Measurements from ENCODE around the gene XBP1. TPM values are rescaled to one million over a fixed set of nuclear protein-coding genes. Genes with fewer than 3 reads are reported as not detected.

XBP1 gene
- total and polyA plus RNA-seq, 2 of the 13 experiments (the other 11 are each of a cell fraction or from before 2014, with no cell fraction given), result 416 to 427 TPM

DNA sequence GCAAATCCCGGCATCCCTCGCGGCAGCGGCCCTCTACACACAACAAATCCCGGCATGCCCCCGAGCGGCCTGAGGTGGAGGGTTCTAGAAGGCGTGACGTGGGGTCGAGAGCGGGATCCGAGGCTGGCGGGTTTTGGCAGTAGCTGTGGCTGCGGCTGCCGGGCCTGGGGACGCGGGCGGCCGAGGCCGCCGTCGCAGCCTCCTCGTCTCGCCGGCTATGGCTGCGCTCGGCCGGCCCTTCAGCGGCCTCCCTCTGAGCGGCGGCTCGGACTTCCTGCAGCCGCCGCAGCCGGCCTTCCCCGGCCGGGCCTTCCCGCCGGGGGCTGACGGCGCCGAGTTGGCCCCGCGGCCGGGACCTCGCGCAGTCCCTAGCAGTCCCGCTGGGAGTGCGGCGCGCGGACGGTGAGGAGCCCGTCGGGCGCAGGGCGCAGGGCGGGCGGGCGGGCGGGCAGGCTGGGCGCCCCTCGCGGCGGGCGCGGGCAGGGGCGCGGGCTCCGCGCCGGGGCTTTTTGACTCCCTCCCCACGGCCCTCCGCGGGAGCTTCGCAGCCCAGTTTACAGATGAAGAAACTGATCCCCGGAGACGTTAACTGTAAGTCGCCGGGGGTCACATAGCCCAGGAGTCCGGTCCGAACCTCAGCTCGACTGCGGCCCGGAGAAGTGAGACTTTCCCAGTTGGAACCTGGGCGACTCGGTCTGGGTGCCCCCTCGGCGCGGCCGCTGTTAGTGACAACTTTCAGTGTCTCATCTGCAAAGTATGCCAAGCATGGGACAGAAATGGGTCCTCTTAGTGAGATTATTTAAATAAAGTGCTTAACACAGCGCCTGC lies 27.5 kb downstream of the XBP1 start, which contains the start of gene CCDC117 (continued):
- TF ChIP-seq, protein P1, sequence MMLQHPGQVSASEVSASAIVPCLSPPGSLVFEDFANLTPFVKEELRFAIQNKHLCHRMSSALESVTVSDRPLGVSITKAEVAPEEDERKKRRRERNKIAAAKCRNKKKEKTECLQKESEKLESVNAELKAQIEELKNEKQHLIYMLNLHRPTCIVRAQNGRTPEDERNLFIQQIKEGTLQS (CRISPR knock-in tag; IDR thresholded peaks at IDR 0.05), result no peak; the same call in 1 of the 2 replicates
- TF ChIP-seq, protein P2, sequence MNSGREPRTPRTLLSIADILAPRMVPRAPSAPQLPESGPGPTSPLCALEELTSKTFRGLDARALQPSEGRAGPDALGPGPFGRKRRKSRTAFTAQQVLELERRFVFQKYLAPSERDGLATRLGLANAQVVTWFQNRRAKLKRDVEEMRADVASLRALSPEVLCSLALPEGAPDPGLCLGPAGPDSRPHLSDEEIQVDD (CRISPR knock-in tag; IDR thresholded peaks at IDR 0.05; ENCODE audit: borderline replicate concordance), result no peak
- TF ChIP-seq HDAC2 (CRISPR knock-in tag; IDR thresholded peaks at IDR 0.05) (peak; percentile 77), CHCHD3 (CRISPR knock-in tag; IDR thresholded peaks at IDR 0.05) (no peak), ZNF441 (CRISPR knock-in tag; IDR thresholded peaks at IDR 0.05; ENCODE audit: borderline replicate concordance) (peak; percentile 49; the same call in 1 of the 2 replicates), ZNF138 (CRISPR knock-in tag; IDR thresholded peaks at IDR 0.05; ENCODE audit: low read depth) (peak; percentile 82; the same call in 1 of the 2 replicates), TBX2 (CRISPR knock-in tag; IDR thresholded peaks at IDR 0.05; ENCODE audit: borderline replicate concordance) (peak; percentile 42; the same call in 1 of the 2 replicates), ZNF556 (CRISPR knock-in tag; IDR thresholded peaks at IDR 0.05; ENCODE audit: borderline replicate concordance) (0 out of 2 replicates have a peak, but pooled peaks have one; percentile 55), ONECUT2 (CRISPR knock-in tag; IDR thresholded peaks at IDR 0.05) (no peak), NFE2L2 (IDR thresholded peaks at IDR 0.05; ENCODE audit: low read length) (no peak), SRSF1 (optimal IDR thresholded peaks at IDR 0.05; ENCODE audit: low read depth, low read length) (no peak), MIER3 (CRISPR knock-in tag; IDR thresholded peaks at IDR 0.05; ENCODE audit: borderline replicate concordance) (peak; percentile 82; the same call in 1 of the 2 replicates), ZNF136 (CRISPR knock-in tag; IDR thresholded peaks at IDR 0.05; ENCODE audit: low read depth) (no peak), NFKB2 (CRISPR knock-in tag; IDR thresholded peaks at IDR 0.05; ENCODE audit: borderline replicate concordance) (peak; percentile 47; the same call in 1 of the 2 replicates), ATF7-NPFF (CRISPR knock-in tag; IDR thresholded peaks at IDR 0.05; ENCODE audit: low read depth) (peak; percentile 89; the same call in 1 of the 2 replicates), ZNF816 (CRISPR knock-in tag; IDR thresholded peaks at IDR 0.05; ENCODE audit: borderline replicate concordance) (peak; percentile 73; the same call in 1 of the 2 replicates)
- TF ChIP-seq, protein P3, sequence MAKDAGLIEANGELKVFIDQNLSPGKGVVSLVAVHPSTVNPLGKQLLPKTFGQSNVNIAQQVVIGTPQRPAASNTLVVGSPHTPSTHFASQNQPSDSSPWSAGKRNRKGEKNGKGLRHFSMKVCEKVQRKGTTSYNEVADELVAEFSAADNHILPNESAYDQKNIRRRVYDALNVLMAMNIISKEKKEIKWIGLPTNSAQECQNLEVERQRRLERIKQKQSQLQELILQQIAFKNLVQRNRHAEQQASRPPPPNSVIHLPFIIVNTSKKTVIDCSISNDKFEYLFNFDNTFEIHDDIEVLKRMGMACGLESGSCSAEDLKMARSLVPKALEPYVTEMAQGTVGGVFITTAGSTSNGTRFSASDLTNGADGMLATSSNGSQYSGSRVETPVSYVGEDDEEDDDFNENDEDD (CRISPR knock-in tag; IDR thresholded peaks at IDR 0.05; ENCODE audit: borderline replicate concordance), result peak; percentile 95
- TF ChIP-seq, protein P4, sequence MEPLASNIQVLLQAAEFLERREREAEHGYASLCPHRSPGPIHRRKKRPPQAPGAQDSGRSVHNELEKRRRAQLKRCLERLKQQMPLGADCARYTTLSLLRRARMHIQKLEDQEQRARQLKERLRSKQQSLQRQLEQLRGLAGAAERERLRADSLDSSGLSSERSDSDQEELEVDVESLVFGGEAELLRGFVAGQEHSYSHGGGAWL (CRISPR knock-in tag; IDR thresholded peaks at IDR 0.05), result peak; percentile 71; the same call in 1 of the 2 replicates
- TF ChIP-seq, protein P5, sequence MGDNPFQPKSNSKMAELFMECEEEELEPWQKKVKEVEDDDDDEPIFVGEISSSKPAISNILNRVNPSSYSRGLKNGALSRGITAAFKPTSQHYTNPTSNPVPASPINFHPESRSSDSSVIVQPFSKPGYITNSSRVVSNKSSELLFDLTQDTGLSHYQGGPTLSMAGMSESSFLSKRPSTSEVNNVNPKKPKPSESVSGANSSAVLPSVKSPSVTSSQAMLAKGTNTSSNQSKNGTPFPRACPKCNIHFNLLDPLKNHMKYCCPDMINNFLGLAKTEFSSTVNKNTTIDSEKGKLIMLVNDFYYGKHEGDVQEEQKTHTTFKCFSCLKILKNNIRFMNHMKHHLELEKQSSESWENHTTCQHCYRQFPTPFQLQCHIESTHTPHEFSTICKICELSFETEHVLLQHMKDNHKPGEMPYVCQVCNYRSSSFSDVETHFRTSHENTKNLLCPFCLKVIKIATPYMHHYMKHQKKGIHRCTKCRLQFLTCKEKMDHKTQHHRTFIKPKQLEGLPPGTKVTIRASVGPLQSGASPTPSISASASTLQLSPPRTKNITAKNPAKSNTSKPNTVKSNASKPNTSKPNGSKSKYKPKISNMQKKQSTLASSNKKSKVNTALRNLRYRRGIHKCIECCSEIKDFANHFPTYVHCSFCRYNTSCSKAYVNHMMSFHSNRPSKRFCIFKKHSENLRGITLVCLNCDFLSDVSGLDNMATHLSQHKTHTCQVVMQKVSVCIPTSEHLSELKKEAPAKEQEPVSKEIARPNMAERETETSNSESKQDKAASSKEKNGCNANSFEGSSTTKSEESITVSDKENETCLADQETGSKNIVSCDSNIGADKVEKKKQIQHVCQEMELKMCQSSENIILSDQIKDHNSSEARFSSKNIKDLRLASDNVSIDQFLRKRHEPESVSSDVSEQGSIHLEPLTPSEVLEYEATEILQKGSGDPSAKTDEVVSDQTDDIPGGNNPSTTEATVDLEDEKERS (CRISPR knock-in tag; IDR thresholded peaks at IDR 0.05), result peak; percentile 47; the same call in 1 of the 2 replicates
- TF ChIP-seq, protein P6, sequence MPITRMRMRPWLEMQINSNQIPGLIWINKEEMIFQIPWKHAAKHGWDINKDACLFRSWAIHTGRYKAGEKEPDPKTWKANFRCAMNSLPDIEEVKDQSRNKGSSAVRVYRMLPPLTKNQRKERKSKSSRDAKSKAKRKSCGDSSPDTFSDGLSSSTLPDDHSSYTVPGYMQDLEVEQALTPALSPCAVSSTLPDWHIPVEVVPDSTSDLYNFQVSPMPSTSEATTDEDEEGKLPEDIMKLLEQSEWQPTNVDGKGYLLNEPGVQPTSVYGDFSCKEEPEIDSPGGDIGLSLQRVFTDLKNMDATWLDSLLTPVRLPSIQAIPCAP (CRISPR knock-in tag; IDR thresholded peaks at IDR 0.05; ENCODE audit: low read depth), result no peak
- TF ChIP-seq, protein P7, sequence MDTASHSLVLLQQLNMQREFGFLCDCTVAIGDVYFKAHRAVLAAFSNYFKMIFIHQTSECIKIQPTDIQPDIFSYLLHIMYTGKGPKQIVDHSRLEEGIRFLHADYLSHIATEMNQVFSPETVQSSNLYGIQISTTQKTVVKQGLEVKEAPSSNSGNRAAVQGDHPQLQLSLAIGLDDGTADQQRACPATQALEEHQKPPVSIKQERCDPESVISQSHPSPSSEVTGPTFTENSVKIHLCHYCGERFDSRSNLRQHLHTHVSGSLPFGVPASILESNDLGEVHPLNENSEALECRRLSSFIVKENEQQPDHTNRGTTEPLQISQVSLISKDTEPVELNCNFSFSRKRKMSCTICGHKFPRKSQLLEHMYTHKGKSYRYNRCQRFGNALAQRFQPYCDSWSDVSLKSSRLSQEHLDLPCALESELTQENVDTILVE (CRISPR knock-in tag; IDR thresholded peaks at IDR 0.05), result peak; percentile 33; the same call in 1 of the 2 replicates

Data from HepG2 (cell line).